Measurements from ENCODE around the gene TUT1.

The TUT1 gene

GRCh38 chr11:62612366-62613290, 21.3 kb upstream of the TUT1 start, which contains the start of the genes EML3 and ROM1:
TSS of gene EML3 (minus strand) at chr11:62612775. CDS start at chr11:62612457, 318 bp downstream.
TSS of gene ROM1 (plus strand) at chr11:62613257. CDS start at chr11:62613282, 25 bp downstream.
- peaks cover 11 to 13% of the 10 kb centered on the region in 2 donors for H3K36me3 ChIP-seq (ENCODE audit: control insufficient read depth in 2 of 2, insufficient read depth in 2 of 2, low read length in 2 of 2)
- peak within 1 kb of the TSS; percentile 84 to 87 for H3K4me3 ChIP-seq (ENCODE audit: low read length in 2 of 2)
- peaks cover 33% of the 10 kb centered on the region for H3K4me1 ChIP-seq (ENCODE audit: control insufficient read depth, insufficient read depth, low read length)
- no peaks in the 10 kb centered on the region for H3K27me3 ChIP-seq (ENCODE audit: control insufficient read depth in 1 of 2, insufficient read depth in 2 of 2, low read length in 2 of 2)
- peak within 1 kb of the TSS; percentile 88 for H3K27ac ChIP-seq (ENCODE audit: low read length)
- H3K9ac ChIP-seq (ENCODE audit: low read length in 2 of 2): peak within 1 kb of the TSS; percentile 86 to 93
- no peaks in the 10 kb centered on the region for H3K9me3 ChIP-seq (ENCODE audit: control insufficient read depth in 2 of 2, low read length in 2 of 2)

- H3K4me1 ChIP-seq (ENCODE audit: control insufficient read depth, insufficient read depth, low read length): peaks cover 33% of the 10 kb centered on the region
Observed at GRCh38 chr11:62611705-62612365, 20.5 kb upstream of the TUT1 start.

GRCh38 chr11:62610814-62611704, 19.7 kb upstream of the TUT1 start:
- Histone ChIP-seq H3K4me1 (ENCODE audit: control insufficient read depth, insufficient read depth, low read length) (peaks cover 33% of the 10 kb centered on the region), H3K27ac (ENCODE audit: low read length) (peak overlapping the region; percentile 88), H3K36me3 (ENCODE audit: control insufficient read depth in 2 of 2, insufficient read depth in 2 of 2, low read length in 2 of 2) (peaks cover 12 to 13% of the 10 kb centered on the region in 2 donors)

More at GRCh38 chr11:62611705-62612365, 20.5 kb upstream of the TUT1 start:
- no peaks in the 10 kb centered on the region for H3K9me3 ChIP-seq (ENCODE audit: control insufficient read depth in 2 of 2, low read length in 2 of 2)
- H3K27ac ChIP-seq (ENCODE audit: low read length): peak overlapping the region; percentile 88
- H3K27me3 ChIP-seq (ENCODE audit: control insufficient read depth in 1 of 2, insufficient read depth in 2 of 2, low read length in 2 of 2): no peaks in the 10 kb centered on the region
- peak overlapping the region; percentile 86 to 93 for H3K9ac ChIP-seq (ENCODE audit: low read length in 2 of 2)
- peak overlapping the region; percentile 84 to 87 for H3K4me3 ChIP-seq (ENCODE audit: low read length in 2 of 2)
- H3K36me3 ChIP-seq (ENCODE audit: control insufficient read depth in 2 of 2, insufficient read depth in 2 of 2, low read length in 2 of 2): peaks cover 11% of the 10 kb centered on the region in 2 donors

GRCh38 chr11:62610403-62610802, 19.1 kb upstream of the TUT1 start:
- H3K9me3 ChIP-seq (ENCODE audit: control insufficient read depth in 2 of 2, low read length in 2 of 2): no peaks in the 10 kb centered on the region
- H3K36me3 ChIP-seq (ENCODE audit: control insufficient read depth in 2 of 2, insufficient read depth in 2 of 2, low read length in 2 of 2): peaks cover 14 to 18% of the 10 kb centered on the region in 2 donors
- no peak overlapping the region for H3K4me3 ChIP-seq (ENCODE audit: low read length in 2 of 2)
- no peak overlapping the region for H3K9ac ChIP-seq (ENCODE audit: low read length in 2 of 2)
- H3K27ac ChIP-seq (ENCODE audit: low read length): no peak overlapping the region
- peaks cover 35% of the 10 kb centered on the region for H3K4me1 ChIP-seq (ENCODE audit: control insufficient read depth, insufficient read depth, low read length)
- H3K27me3 ChIP-seq (ENCODE audit: control insufficient read depth in 1 of 2, insufficient read depth in 2 of 2, low read length in 2 of 2): no peaks in the 10 kb centered on the region

More at GRCh38 chr11:62610814-62611704, 19.7 kb upstream of the TUT1 start:
- H3K27me3 ChIP-seq (ENCODE audit: control insufficient read depth in 1 of 2, insufficient read depth in 2 of 2, low read length in 2 of 2): no peaks in the 10 kb centered on the region
- no peaks in the 10 kb centered on the region for H3K9me3 ChIP-seq (ENCODE audit: control insufficient read depth in 2 of 2, low read length in 2 of 2)
- H3K4me3 ChIP-seq (ENCODE audit: low read length in 2 of 2): peak overlapping the region; percentile 84 to 87
- peak overlapping the region; percentile 86 to 93 for H3K9ac ChIP-seq (ENCODE audit: low read length in 2 of 2)

GRCh38 chr11:62608776-62609175, 17.5 kb upstream of the TUT1 start:
- Histone ChIP-seq H3K27ac (ENCODE audit: low read length) (no peak overlapping the region), H3K27me3 (ENCODE audit: control insufficient read depth in 1 of 2, insufficient read depth in 2 of 2, low read length in 2 of 2) (no peaks in the 10 kb centered on the region), H3K4me1 (ENCODE audit: control insufficient read depth, insufficient read depth, low read length) (peaks cover 36% of the 10 kb centered on the region), H3K9me3 (ENCODE audit: control insufficient read depth in 2 of 2, low read length in 2 of 2) (no peaks in the 10 kb centered on the region), H3K4me3 (ENCODE audit: low read length in 2 of 2) (no peak overlapping the region), H3K9ac (ENCODE audit: low read length in 2 of 2) (peak overlapping the region in 1 of 2 donors; percentile 5), H3K36me3 (ENCODE audit: control insufficient read depth in 2 of 2, insufficient read depth in 2 of 2, low read length in 2 of 2) (peaks cover 14 to 16% of the 10 kb centered on the region in 2 donors)

- Histone ChIP-seq H3K9ac (ENCODE audit: low read length in 2 of 2) (no peak overlapping the region), H3K27me3 (ENCODE audit: control insufficient read depth in 1 of 2, insufficient read depth in 2 of 2, low read length in 2 of 2) (no peaks in the 10 kb centered on the region), H3K4me3 (ENCODE audit: low read length in 2 of 2) (no peak overlapping the region), H3K27ac (ENCODE audit: low read length) (no peak overlapping the region), H3K9me3 (ENCODE audit: control insufficient read depth in 2 of 2, low read length in 2 of 2) (no peaks in the 10 kb centered on the region), H3K36me3 (ENCODE audit: control insufficient read depth in 2 of 2, insufficient read depth in 2 of 2, low read length in 2 of 2) (peaks cover 14 to 16% of the 10 kb centered on the region in 2 donors), H3K4me1 (ENCODE audit: control insufficient read depth, insufficient read depth, low read length) (peaks cover 34% of the 10 kb centered on the region)
Observed at GRCh38 chr11:62607714-62608113, 16.4 kb upstream of the TUT1 start.

GRCh38 chr11:62605902-62606301, 14.6 kb upstream of the TUT1 start:
- Histone ChIP-seq H3K27me3 (ENCODE audit: control insufficient read depth in 1 of 2, insufficient read depth in 2 of 2, low read length in 2 of 2) (no peaks in the 10 kb centered on the region), H3K9me3 (ENCODE audit: control insufficient read depth in 2 of 2, low read length in 2 of 2) (no peaks in the 10 kb centered on the region), H3K4me3 (ENCODE audit: low read length in 2 of 2) (no peak overlapping the region), H3K36me3 (ENCODE audit: control insufficient read depth in 2 of 2, insufficient read depth in 2 of 2, low read length in 2 of 2) (peaks cover 14 to 16% of the 10 kb centered on the region in 2 donors), H3K4me1 (ENCODE audit: control insufficient read depth, insufficient read depth, low read length) (peaks cover 33% of the 10 kb centered on the region), H3K27ac (ENCODE audit: low read length) (no peak overlapping the region), H3K9ac (ENCODE audit: low read length in 2 of 2) (no peak overlapping the region)

- Histone ChIP-seq H3K9me3 (ENCODE audit: control insufficient read depth in 2 of 2, low read length in 2 of 2) (no peaks in the 10 kb centered on the region), H3K4me3 (ENCODE audit: low read length in 2 of 2) (no peak overlapping the region), H3K9ac (ENCODE audit: low read length in 2 of 2) (no peak overlapping the region), H3K36me3 (ENCODE audit: control insufficient read depth in 2 of 2, insufficient read depth in 2 of 2, low read length in 2 of 2) (peaks cover 14 to 16% of the 10 kb centered on the region in 2 donors), H3K27ac (ENCODE audit: low read length) (no peak overlapping the region), H3K27me3 (ENCODE audit: control insufficient read depth in 1 of 2, insufficient read depth in 2 of 2, low read length in 2 of 2) (no peaks in the 10 kb centered on the region), H3K4me1 (ENCODE audit: control insufficient read depth, insufficient read depth, low read length) (peaks cover 34% of the 10 kb centered on the region)
Observed at GRCh38 chr11:62605467-62605866, 14.1 kb upstream of the TUT1 start.

- peak overlapping the region in 1 of 2 donors; percentile 13 for H3K9ac ChIP-seq (ENCODE audit: low read length in 2 of 2)
- H3K9me3 ChIP-seq (ENCODE audit: control insufficient read depth in 2 of 2, low read length in 2 of 2): no peaks in the 10 kb centered on the region
- no peak overlapping the region for H3K4me3 ChIP-seq (ENCODE audit: low read length in 2 of 2)
- H3K36me3 ChIP-seq (ENCODE audit: control insufficient read depth in 2 of 2, insufficient read depth in 2 of 2, low read length in 2 of 2): peaks cover 14% of the 10 kb centered on the region in 2 donors
- H3K27me3 ChIP-seq (ENCODE audit: control insufficient read depth in 1 of 2, insufficient read depth in 2 of 2, low read length in 2 of 2): no peaks in the 10 kb centered on the region
- peaks cover 38% of the 10 kb centered on the region for H3K4me1 ChIP-seq (ENCODE audit: control insufficient read depth, insufficient read depth, low read length)
- H3K27ac ChIP-seq (ENCODE audit: low read length): no peak overlapping the region
Observed at GRCh38 chr11:62604460-62605120, 13.3 kb upstream of the TUT1 start.

Measured in stomach smooth muscle (tissue), 2 donors.